HG03159 (cell line): ENCODE data around the gene PEX10.

ENCODE experiments used
- ATAC-seq: cut with Tn5 transposase; IDR thresholded peaks from one replicate; pipeline ENCODE4 v1.9.1; 2021; ENCODE audit warnings: mild to moderate bottlenecking, moderate library complexity; ENCODE audit not compliant: unreplicated experiment

Gene PEX10

DNA sequence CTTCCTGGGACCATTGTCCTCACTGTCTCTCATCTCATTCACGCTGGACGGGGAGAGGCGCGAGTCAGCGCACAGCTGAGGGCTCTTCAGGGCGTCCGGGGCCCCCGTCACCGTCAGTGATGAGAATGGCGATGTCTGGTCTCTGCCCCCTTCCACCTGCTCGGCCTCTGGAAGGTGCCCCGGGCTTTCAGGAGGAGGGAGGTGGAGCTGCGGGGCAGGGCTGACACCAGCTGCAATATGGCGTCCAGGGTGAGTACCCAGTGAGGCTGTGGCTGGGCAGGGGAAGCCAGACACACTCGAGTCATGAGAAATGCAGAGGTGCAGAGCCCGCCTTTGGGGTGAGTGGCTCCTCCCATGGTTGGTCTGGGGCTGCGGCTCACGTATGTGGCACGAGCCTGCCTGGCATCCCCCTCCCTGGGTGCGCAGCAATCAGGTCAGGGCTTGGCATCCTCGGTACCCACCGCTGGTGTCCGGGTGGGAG, 36.1 kb downstream of the PEX10 start:
- ATAC-seq, result no peak

DNA sequence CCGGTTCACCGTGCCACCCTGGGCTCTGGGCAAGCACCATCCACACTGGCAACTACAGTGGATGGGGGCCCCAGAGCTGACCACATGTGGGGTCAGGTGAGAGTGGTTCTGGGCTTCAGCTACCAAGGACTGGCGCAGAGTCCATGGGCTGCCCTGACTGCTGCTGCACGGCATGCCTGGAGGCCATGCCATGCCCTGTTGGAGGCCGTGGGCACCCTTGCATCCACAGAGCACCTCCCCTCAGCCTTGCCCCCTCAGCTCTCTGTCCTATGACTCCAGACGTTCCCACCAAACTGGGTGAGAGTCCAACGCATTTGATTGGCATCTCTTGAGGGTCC, 36.5 kb downstream of the PEX10 start:
- ATAC-seq, result no peak

DNA sequence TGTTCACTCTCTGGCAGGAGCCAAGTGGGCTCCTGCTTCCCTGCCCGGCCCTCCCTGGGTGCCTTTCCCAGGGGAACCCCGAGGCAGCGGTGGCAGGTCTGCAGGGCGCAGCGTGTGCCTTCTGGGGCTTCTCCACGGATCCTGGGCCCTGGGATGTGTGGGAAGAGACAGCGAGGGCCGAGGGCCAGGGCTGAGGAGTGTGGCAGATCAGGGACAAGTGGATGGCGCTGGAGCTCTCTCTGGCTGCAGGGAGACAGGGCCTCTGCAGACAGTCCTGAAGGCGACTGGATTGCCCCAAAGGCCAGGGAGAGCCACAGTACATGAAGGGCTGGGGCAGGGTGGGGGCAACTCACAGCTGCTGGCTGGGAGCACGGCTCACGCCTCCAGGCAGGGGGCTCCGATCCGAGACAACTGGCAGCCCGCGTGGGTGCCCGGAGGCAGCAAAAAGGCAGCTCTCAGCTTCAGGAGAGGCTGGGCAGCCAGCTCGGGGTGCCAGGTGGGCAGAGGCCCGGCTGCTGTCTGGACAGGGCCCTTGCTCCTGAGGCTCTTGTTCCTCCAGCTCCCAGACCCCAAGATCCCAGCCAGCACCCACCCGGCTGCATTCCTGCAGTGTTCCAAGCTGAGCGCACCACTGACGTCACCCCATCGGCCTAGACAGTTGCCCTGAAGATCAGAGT, 37.0 kb downstream of the PEX10 start:
- ATAC-seq, result no peak

DNA sequence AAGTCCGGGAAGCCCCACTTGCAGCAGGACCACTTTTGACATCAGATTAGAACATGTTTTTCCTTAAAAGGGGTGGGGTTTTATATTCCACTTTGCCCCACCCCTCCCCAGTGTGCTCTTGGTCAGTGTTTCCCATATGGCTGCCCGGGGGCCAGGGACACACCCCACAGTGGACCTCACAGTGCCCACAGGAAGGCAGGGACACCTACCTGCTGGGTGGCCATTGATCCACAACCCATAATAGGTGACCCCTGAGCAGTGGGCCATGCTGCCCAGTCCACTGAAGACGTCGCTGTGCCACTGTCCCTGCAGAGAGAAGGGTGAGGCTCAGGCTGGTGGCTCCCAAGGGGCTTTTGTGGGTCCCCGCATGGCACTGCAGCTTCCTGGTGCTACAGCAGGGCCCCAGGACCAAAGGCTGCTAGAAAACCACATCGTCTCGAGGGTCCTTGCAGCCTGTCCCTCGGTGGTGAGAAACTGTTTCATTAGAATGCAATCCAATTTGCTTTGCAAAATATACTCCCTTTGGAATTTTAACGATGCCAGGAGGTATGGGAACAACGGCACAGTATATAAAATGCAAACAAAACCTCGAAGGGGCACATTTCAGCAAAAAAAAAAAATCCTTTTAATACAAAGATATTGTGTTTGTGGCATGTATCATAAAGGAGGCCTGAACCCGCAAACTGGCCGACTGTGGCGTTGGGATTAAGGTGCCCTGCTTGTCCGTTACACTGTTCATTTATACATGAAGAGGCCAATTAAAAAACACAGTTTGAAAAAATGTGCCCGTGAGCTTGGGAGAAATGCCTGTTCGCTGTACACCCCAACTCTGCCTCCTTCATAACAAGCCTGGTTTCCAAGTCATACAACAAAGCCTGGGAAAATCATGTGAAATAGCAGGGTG, 37.9 kb downstream of the PEX10 start:
- no peak for ATAC-seq

DNA sequence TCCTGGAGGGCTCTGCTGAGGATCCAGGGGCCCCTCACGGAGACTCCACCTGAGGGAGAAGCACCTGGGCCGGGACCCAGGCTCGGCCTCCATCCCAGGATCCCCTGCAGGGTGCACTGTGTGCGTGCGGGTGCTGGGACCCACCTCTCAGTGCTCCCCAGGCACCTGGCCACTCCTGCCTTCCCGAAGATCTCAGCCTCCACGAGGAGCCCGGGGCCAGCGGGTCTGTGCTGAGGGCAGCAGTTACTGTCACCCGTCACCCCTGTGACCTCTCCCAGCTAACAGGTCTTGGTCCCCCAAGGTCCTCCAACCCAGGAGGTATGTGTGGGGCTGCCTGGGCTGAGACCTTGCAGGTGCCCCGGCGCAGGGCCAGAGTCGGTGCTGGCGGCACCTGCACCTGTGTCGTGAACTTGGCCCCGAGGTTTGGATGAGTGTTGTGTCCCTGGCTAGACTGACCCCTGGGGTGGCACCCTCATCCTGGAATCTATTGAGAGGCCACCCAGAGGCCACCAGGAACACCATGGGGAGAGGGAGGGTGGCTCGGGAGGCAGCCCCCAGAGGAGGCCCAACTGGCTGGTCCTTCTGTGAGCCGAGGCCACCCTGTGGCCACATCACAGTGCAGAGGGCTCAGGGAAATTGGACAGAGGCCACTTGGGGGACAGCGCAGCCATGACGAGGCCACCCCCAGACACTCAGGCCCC, 38.7 kb downstream of the PEX10 start:
- no peak for ATAC-seq

DNA sequence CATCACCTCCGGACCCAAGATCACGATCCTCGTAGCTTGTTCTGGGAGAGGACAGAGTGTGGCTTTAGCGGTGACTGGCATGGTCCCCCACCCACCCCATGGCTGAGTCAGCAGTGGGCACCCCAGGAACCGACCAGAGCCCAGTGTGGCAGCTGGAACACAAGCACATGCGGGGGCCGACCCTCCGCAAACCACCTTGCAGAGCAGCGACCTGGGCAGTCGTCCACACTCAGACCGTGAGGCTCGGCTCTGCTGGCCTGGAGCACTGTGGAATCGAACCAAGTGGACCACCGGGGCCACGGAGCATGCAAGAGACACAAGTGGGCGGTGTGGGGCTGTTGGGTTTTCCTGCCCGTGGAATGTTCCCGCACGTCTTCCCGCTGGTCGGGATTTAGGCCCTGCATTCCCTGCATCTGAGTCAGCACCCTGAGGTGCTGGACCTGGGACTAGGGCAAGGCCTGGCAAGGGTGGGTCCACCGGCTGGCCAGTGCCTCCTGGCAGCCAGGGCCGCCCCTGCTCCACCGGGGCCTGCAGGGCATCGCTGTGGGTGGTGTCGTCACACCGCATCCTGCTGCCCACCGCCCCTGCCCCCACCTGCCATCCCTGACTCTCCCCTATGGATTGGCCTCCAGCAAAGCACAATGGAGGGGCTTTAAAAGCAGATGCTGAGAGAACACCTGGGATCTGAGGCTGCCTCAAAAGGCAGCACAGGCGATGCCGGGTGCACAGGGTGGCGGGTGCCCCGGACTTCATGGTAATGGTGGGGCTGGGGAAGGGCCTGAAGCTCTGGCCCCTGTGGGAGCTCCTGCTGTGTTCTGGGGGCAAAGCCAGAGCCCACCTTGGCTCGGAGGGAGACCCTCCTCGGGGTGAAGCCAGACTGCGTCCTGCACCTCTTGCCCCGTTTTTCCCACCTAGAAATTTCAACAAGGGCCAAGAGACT, 39.5 kb downstream of the PEX10 start:
- ATAC-seq, result no peak

DNA sequence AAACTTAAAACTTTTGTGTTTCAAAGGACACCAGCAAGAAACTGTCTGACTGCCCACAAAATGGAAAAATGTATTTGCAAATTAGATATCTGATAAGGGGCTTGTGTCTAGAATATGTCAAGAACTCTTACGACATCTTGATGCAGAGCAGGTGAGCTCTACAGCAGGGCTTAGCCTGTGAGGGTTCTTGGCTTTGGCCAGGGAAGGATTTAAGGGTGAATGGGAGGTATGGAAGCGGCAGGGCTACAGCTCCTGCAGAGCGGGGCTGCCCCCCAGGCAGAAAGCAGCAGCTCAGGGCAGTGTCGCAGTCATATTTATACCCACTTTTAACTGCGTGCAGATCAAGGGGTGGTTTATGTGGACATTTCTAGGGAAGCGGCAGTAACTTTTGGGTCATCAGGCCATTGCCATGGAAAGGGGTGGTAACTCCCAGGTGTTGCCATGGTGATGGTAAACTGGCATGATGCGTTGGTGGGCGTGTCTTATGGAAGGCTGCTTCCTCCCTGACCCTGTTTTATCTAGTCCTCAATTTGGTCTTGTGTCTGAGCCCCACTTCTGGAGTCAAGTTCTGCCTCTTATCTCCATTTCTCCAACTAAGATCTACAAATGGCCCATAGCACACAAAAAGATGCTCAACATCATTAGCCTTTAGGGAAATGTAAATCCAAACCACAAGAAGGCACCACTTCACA, 44.2 kb downstream of the PEX10 start:
- ATAC-seq, result no peak

DNA sequence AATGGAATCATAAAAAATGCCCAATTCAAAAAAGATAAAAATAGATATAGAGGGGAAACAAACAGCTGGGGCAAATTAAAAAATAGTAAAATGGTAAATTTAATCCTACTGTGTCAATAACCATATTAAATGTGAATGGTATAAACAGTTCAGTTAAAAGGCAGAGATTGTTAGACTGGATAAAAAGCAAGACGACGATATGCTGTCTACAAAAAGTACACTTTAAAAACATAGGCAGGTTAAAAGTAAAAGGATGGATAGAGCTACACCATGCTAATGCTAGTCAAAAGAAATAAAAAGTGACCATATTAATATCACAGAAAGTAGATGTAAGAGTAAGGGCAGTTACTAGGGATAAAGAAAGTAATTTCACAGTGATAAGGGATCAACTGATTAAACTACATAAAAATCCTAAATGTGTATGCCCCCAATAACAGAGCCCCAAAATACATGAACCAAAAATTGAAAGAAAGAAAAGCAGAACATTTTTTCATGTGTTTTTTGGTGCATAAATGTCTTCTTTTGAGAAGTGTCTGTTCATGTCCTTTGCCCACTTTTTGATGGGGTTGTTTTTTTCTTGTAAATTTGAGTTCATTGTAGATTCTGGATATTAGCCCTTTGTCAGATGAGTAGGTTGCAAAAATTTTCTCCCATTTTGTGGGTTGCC, 48.4 kb downstream of the PEX10 start:
- no peak for ATAC-seq

DNA sequence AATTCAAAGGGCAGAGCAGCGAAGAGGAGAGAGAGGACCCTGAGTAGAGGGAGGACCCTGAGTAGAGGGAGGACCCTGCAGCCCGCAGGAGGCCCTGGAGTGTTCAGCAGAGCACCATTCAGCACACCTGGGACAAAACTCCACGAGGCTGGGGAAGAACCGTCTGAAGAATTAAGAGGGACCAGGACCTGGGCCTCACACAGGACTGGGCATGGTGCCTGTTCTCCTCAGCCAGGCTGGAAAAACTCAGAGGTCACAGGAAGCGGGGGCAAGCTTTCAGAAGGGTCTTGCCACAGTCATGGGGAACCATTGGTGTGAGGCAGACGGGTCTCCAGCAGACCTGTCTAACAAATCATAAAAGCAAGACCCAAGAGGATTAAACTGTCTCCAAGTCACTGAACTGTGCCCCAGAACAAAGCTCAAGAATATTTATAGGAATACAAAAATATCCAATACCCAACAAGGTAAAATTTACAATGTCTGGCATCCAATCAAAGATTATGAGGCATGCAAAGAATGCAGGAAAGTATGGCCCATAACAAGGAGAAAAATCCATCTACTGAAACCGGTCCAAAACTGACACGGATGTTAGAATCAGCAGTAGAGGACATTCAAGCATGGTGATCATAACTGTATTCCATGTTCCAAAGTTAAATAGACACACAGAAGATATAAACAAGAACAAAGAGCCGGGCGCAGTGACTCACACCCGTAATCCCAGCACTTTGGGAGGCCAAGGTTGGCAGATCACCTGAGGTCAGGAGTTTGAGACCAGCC, 51.6 kb downstream of the PEX10 start:
- no peak for ATAC-seq

DNA sequence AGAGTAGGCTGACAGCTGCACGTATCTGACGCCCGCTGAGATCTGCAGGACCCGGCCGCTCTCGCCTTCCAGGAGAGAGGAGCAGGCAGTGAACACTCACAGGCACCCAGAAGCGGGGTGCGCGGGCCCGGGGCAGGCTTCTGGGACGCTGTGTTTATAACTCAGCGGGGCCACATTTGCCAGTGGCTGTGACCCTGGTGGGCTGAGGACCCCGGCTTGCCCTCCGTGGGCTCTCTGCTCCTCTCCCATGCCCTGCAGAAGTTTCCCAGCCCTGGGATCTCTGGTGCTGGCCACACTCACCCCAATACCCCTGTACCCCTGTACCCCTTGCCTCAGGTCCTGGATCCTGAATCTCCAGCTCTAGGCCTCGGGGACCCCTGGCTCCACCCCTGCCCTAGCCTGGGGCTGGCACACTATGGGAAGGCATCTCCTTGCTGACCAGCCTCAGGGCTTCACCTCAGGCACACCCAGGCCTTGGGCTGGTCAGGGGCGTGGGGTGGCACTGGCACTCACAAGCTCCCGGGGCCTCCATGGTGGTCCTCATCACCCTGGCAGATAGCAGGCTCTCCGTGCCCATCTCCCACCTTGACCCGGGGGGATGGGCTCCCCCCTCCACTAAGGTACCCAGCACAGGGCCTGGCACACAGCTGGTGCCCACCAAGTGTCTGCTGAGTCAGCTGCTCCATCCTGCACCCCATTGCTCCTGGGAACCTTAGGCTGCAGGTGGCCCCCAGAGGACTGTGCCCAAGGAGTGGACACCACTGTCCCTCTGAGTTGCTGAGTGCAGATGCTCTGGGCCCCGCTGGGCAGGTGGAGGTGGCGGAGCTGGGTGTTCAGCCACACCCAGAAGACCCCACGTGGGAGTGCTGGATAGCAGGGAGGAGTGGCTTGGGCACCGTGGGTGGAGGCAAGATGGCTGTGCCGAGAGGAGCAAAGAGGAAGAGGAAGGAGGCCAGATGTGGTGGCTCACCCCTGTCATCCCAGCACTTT, 53.4 kb downstream of the PEX10 start:
- no peak for ATAC-seq

DNA sequence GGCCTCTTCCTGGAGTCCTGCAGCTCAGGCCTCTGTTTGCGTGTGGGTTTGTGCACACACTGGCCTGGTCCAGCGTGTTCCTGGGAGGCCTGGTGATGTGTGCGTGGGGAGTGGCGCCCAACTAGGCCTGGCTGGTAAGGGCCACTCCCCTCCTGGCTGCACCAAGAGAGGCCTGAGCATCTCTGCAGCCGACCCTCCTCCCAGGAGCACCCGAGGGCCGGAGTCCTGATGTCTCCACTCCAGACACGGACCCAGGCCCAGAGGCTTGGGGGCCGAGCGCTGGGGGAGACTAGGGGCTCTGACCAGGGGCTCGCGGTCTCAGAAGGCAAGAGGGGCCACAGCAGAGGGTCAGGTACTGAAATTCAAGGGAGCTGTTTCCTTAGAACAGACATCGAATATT, 54.3 kb downstream of the PEX10 start:
- no peak for ATAC-seq

DNA sequence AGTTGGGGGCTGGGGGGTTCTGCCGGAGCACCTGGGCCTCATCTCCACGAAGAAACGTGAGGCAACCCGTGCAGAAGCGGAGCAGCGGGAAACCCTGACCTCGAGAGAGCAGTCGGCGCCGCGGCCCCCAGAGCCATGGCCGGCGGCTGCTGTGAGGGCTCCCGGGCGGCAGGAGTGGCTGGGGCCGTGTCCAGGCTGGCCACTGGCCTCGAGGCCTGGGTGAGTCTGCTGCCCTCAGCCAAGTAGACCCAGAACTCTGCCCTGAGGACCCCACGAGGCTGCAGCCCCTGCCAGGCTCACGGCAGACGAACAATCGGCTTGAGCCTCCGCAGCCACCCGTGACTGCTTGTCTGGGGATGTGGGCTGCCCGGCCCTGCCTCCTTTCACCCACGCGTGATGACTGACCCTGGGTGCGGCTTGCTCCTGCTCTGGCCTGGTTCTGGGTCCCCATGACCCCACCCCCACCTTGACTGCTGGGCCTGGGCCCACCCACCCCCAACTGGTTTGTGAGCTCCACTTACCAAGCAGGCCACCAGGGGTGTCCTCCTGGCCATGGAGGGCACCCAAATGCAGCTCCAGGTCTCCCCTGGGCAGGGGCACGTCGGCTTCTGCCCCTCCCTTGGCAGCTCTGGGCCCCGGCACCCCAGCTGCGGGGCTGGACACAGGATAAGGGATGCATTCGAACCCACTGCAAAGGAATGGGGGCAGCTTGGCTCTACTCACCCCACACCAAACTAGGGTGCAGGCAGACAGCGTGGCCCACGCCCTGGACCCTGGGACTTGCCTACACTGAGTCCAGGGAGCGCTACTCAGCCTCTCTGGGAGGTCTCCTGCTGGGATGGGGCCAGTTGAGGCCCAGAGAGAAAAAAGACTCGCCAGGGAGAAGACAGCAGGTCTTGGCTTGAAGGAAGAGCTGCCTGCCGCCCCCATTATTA, 55.2 kb downstream of the PEX10 start:
- ATAC-seq, result no peak

DNA sequence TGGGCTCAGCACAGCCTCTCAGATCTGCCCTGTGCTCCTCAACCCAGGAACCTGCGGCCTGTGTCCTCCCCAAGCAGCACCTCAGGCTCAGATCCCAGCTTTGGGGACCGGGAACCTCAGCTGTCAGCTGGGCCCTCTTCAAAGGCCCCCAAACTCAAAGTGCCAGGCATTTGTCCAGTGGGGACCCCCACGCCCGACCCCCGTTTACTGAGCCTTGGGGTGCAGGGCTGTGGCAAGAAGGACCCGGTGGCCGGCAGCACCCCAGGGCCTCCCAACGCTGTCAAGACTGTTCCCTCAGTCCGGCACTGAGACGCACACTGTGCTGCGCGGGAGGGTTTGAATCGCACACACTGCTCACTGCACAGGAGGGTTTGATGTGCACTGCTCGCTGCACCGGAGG, 56.0 kb downstream of the PEX10 start:
- no peak for ATAC-seq

DNA sequence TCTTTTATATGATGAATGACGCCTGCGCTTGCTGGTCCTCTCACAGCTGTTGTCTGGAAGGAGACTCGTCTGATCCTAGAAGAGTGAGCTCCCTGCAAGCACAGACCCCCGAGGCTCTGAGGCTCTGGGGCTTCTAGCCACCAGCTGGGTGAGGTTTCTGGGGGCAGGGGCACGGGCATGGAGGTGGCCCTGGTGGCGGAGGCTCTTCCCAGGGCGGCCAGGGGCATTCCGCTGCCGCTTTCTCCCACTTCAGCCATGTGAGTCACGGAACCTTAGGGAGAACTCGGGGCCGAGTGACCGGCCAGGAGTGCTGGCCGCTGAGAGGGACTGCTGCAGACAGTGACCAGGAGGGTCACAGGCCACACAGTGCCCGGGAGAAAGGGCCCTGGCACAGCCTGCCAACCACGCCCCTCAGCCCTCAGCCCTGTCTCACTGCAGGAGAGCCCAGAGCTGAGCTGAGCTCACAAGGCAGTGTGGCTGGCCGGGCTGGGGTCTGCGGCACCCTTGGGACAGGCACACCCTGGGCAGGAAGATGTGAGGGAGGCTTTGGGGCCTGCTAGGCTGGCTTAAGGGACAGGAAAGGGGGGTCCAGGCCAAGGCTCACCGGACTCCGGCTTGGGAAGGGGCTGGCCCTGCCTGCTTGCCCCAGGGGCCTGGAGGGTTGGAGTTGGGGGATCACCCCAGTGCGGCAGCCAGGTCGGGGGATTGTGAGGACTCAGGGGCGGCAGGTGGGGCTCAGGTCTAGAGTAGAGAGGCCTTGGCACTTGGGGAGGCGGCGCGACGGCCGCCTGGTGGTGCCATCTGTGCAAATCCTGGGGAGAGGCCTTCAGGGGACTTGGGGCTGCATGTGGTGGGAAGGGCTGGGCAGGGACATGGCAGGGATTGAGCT, 56.7 kb downstream of the PEX10 start:
- ATAC-seq, result no peak
